GM12873 (cell line): ENCODE data around the gene LTK.

ENCODE experiments used
- CTCF ChIP-seq: IDR thresholded peaks from 2 replicates; pipeline ENCODE4 v1.5.1; 2012; ENCODE audit warnings: low read depth, mild to moderate bottlenecking, moderate library complexity, low read length, control low read depth; ENCODE audit not compliant: insufficient read depth; ENCODE audit errors: missing control alignments

The LTK gene

DNA sequence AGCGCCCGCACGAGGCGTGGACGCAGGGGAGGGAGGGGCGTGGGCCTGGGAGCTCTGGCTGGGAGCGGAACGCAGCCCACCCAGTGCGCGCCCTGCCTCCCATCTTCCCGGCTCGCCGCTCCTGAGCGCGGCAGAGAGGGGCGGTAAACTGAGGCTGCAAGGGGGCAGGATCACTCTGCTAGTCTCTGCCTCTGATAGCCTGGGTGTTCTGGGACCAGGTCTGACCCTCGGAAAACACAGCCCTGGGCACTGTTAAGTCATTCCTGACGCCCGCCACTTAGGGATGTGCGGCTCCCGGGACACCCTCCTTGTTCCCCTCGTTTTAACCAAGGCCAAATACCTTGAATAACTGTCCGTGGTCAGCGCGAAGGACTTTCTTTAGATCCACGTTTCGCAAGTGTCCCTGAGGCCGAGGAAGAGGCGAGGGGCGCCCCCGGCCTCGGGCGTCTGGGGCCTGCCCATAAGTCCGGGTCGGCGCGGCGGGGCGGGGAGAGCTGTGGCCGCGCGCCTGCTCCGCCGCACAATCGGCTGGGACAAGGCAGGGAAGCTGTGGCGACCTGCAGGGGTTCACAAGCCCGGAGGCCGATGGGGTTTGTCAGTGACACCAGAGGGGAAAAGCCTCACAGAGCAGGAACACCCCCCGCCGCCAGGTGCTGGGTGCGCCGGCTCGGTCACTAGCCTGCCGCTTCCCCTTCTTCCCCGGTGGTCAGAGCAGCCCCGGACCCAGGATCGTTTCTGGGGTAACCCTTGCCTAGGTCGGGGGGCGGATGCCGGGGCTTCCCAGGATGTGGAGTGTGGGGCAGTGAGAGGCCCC, 18.5 kb downstream of the LTK start:
- peak; percentile 5 for TF ChIP-seq CTCF

DNA sequence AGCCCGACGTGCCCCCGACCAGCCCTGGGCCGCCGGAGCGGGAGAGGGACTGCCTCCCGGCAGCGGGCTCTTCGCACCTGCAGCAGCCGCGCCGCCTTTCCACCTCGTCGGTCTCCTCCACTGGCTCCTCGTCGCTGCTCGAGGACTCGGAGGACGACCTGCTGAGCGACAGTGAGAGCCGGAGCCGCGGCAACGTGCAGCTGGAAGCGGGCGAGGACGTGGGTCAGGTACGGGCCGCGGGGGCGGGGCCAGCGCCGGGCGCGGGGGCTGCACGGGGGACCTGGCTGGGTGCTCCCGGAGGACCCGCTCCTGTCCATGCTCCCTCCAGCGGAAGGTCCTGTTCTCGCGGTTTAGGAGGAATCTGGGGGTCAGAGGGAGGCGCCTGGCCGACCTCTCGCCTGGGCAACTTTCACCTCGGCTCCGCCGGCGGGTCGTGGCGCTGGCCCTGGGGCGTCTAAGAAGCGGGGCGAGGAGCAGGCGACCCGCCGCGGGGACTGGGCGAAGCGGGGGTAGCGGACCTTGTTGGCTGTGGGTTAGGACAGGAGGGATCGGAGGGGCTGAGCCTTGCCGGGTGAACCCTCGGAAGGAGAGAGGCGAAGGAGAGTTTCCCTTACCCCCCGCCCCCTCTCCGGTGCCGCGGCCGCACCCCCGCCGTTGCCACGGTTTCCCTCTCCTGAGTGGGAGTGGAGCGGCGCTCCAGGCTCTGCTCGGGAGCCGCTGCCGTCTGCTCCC, 19.3 kb downstream of the LTK start:
- TF ChIP-seq CTCF = no peak

DNA sequence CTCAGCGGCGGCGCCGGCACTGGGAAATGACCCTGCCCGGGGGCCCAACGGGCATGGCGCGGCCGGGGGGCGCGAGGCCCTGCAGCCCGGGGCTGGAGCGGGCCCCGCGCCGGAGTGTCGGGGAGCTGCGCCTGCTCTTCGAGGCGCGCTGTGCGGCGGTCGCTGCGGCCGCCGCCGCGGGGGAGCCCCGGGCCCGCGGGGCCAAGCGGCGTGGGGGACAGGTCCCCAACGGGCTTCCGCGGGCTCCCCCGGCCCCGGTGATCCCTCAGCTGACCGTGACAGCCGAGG, 19.8 kb downstream of the LTK start:
- no peak for TF ChIP-seq CTCF

- TF ChIP-seq CTCF = no peak
Observed at GRCh38 chr15:41493205-41493901, 20.3 kb downstream of the LTK start, which contains the start of gene ITPKA. Gene ITPKA (plus strand): TSS chr15:41493874. CDS start chr15:41493928, 54 bp downstream.

DNA sequence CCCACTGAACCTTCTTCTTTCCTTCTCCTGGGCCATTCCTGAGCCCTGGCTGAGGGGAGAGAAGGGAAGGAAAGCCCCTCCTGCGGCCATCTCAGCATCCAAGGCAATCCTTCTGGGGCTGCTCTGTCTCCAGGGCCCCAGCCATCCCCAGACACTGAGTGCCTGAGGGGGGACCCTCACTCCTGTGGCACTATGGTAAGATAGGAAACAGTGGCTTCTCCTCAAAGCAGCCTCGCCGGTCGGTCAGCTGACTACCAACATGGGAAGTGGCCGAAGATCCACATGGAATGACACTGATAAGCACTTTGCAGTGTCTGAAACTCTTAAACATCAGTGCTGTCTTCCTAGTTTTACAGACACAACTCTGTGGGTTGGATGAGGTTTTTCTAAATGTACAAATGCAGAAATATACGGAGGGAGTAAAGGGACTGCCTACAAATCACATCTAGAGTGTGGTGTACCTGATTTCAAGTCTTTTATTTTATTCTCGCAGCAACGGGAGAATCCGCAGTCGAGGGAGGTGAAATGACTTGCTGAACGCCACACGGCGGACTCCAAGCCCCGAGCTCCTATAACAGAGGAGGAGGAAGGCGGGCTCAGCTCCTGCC, 20.9 kb downstream of the LTK start:
- no peak for TF ChIP-seq CTCF

DNA sequence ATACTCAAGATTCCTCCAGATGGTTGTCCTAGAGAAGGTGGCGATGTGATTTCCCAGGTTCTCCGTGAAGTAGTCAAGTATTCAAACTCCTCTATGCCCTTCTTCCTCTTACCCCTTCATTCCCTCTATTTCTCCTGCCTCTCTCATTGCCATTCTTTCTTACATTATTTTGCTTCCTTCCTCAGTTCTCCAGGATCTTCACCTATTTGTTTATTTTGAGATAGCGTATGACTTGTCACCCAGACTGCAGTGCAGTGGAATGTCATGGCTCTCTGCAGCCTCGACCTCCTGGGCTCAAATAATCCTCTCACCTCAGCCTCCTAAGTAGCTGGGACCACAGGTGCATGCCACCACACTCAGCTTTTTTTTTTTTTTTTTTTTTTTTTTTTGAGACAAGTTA, 21.7 kb downstream of the LTK start:
- TF ChIP-seq CTCF = no peak

DNA sequence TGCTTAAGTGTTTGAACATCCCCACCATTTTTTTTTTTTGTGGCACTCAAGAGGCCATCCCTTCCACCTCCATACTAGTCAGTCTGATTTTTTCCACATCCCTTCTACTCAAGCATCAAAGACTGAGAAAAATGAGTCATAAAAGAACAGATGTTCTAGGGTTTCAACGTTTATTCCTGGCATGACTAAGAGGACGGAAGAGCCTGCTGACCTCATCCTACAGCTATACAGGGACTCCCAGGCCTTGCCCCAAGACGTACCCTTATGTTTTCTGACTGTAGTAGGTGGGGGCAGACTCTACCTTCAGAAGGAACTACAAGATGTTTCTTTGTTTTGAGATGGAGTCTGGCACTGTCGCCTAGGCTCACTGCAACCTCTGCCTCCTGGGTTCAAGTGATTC, 23.3 kb downstream of the LTK start:
- TF ChIP-seq CTCF = no peak
